Measurements from ENCODE around the gene KRTAP6-2. TPM values are rescaled to one million over a fixed set of nuclear protein-coding genes. Genes with fewer than 3 reads are reported as not detected.

KRTAP6-2 gene
- polyA plus RNA-seq (2014; cell fraction: cytosol; rRNA removed) = not detected in 2 replicates
- polyA plus RNA-seq (2014; cell fraction: nucleus; rRNA removed) = not detected in 2 replicates

GRCh38 chr21:30598802-30599201 is at the start of gene KRTAP6-2:
Gene KRTAP6-2, minus strand, starts transcription at chr21:30598902. Its CDS starts 28 bp downstream, at chr21:30598874.
- DNase-seq (ENCODE audit: low spot score) = no peak

GRCh38 chr21:30646904-30647414 is 48.3 kb upstream of the KRTAP6-2 start:
- no peak for DNase-seq (ENCODE audit: low spot score)

GRCh38 chr21:30642564-30642963 is 43.9 kb upstream of the KRTAP6-2 start, which contains the start of gene KRTAP20-3:
Gene KRTAP20-3, plus strand, starts transcription at chr21:30642864.
- no peak for DNase-seq (ENCODE audit: low spot score)

GRCh38 chr21:30638686-30639085 is 40.0 kb upstream of the KRTAP6-2 start:
- no peak for DNase-seq (ENCODE audit: low spot score)

GRCh38 chr21:30634906-30635305 is 36.2 kb upstream of the KRTAP6-2 start, which contains the start of gene KRTAP20-2:
Gene KRTAP20-2, plus strand, starts transcription at chr21:30635206. Its CDS starts 58 bp downstream, at chr21:30635264.
- DNase-seq (ENCODE audit: low spot score) = no peak

GRCh38 chr21:30629200-30629599 is 30.5 kb upstream of the KRTAP6-2 start:
- no peak for DNase-seq (ENCODE audit: low spot score)

- DNase-seq (ENCODE audit: low spot score) = no peak
Measured at GRCh38 chr21:30628109-30628508, 29.4 kb upstream of the KRTAP6-2 start.

GRCh38 chr21:30625449-30626165 is 26.9 kb upstream of the KRTAP6-2 start:
- DNase-seq (ENCODE audit: low spot score) = no peak

GRCh38 chr21:30623362-30623761 is 24.7 kb upstream of the KRTAP6-2 start:
- no peak for DNase-seq (ENCODE audit: low spot score)

- DNase-seq (ENCODE audit: low spot score) = no peak
Measured at GRCh38 chr21:30620522-30620921, 21.8 kb upstream of the KRTAP6-2 start, which contains the start of gene KRTAP20-4. Gene KRTAP20-4, plus strand, starts transcription at chr21:30620627.

- DNase-seq (ENCODE audit: low spot score) = no peak
Measured at GRCh38 chr21:30620080-30620479, 21.4 kb upstream of the KRTAP6-2 start.

GRCh38 chr21:30616125-30616524 is 17.4 kb upstream of the KRTAP6-2 start, which contains the start of gene KRTAP20-1:
Gene KRTAP20-1, plus strand, starts transcription at chr21:30616425. Its CDS starts 30 bp downstream, at chr21:30616455.
- no peak for DNase-seq (ENCODE audit: low spot score)

GRCh38 chr21:30615199-30615598 is 16.5 kb upstream of the KRTAP6-2 start:
- DNase-seq (ENCODE audit: low spot score) = no peak

GRCh38 chr21:30613836-30614235 is 15.1 kb upstream of the KRTAP6-2 start, which contains the start of gene KRTAP6-1:
Gene KRTAP6-1, minus strand, starts transcription at chr21:30613930. Its CDS starts 26 bp downstream, at chr21:30613904.
- no peak for DNase-seq (ENCODE audit: low spot score)

GRCh38 chr21:30612132-30612531 is 13.4 kb upstream of the KRTAP6-2 start:
- no peak for DNase-seq (ENCODE audit: low spot score)

- no peak for DNase-seq (ENCODE audit: low spot score)
Measured at GRCh38 chr21:30605968-30606367, 7.3 kb upstream of the KRTAP6-2 start.

GRCh38 chr21:30600787-30601186 is 2.1 kb upstream of the KRTAP6-2 start, which contains the start of gene KRTAP22-1:
Gene KRTAP22-1, plus strand, starts transcription at chr21:30601087.
- DNase-seq (ENCODE audit: low spot score) = no peak

GRCh38 chr21:30592140-30592539 is 6.6 kb downstream of the KRTAP6-2 start, which contains the start of gene KRTAP6-3:
Gene KRTAP6-3, plus strand, starts transcription at chr21:30592440. Its CDS starts 6 bp downstream, at chr21:30592446.
- DNase-seq (ENCODE audit: low spot score) = no peak

- DNase-seq (ENCODE audit: low spot score) = no peak
Measured at GRCh38 chr21:30590297-30590696, 8.4 kb downstream of the KRTAP6-2 start, which contains the start of gene KRTAP22-2. Gene KRTAP22-2, minus strand, starts transcription at chr21:30590397.

GRCh38 chr21:30582870-30583269 is 15.8 kb downstream of the KRTAP6-2 start:
- DNase-seq (ENCODE audit: low spot score) = no peak

GRCh38 chr21:30580132-30580531 is 18.6 kb downstream of the KRTAP6-2 start:
- no peak for DNase-seq (ENCODE audit: low spot score)

- DNase-seq (ENCODE audit: low spot score) = no peak
Measured at GRCh38 chr21:30579346-30579745, 19.4 kb downstream of the KRTAP6-2 start.
